Body of pancreas (tissue), 4 donors: ENCODE results near the gene PCIF1. TPM values are rescaled to one million over a fixed set of nuclear protein-coding genes. Genes with fewer than 3 reads are reported as not detected.

Source experiments
- ATAC-seq: fragments of 150-250 bp; one replicate; pipeline ENCODE4 v1.9.1; 2016
- DNase-seq, 4 donors: peaks; one replicate each; pipeline ENCODE4 v3.0.0-alpha.2; 2019
- H3K27ac ChIP-seq, 4 donors: fragments of 200-600 bp; sonication (generic); 1 replicate in 3 of 4; 2 replicates in 1 of 4; pipeline versions ENCODE4 v1.5.1 to v1.6.1; 2016 to 2019; ENCODE audit warnings: mild to moderate bottlenecking in 1 of 4, mixed read lengths in 1 of 4, moderate library complexity in 1 of 4
- H3K27me3 ChIP-seq, 2 donors: fragments of 200-600 bp; sonication (generic); one replicate each; pipeline ENCODE4 v1.6.0; 2016; ENCODE audit warnings: mild to moderate bottlenecking in 1 of 2
- H3K36me3 ChIP-seq, 2 donors: fragments of 200-600 bp; sonication (generic); replicated peaks in 1 of 2; 2 replicates each; pipeline ENCODE4 v1.5.1; 2016; ENCODE audit warnings: low read depth in 2 of 2; ENCODE audit not compliant: insufficient read depth in 1 of 2
- H3K4me1 ChIP-seq: fragments of 200-600 bp; sonication (generic); one replicate; pipeline ENCODE4 v1.6.0; 2016
- H3K4me3 ChIP-seq, 2 donors: fragments of 200-600 bp; sonication (generic); 1 replicate in 1 of 2; 2 replicates in 1 of 2; pipeline ENCODE4 v1.5.1; 2016 to 2019
- H3K9me3 ChIP-seq, 3 donors: fragments of 200-600 bp; sonication (generic); 1 replicate in 2 of 3; 2 replicates in 1 of 3; pipeline ENCODE4 v1.5.1; 2016
- POLR2A ChIP-seq, 3 donors: fragments of 450-650 bp; IDR thresholded peaks; one replicate each; pipeline ENCODE4 v1.6.1; 2016; ENCODE audit warnings: antibody characterized with exemption in 3 of 3, mild to moderate bottlenecking in 2 of 3
- WGBS, 2 donors: methylation state at CpG; one replicate each; pipeline ENCODE4 v1.1.5; 2017; 5-methylcytosine and 5-hydroxymethylcytosine counted together
- intact Hi-C: fragments of 100-400 bp; cut with DNase I; formaldehyde crosslinking; loops from one replicate; pipeline ENCODE4 v1.15.1; 2023
- total RNA-seq, 2 donors: library from RNA; depleted of rRNA; stranded (reverse); fragments of >200 nt; gene quantifications; one replicate each; pipeline ENCODE4 v1.1.0, GENCODE V29; 2016
- TF ChIP-seq, protein P1 (sequence below), 7 experiments: fragments of 450-650 bp in 4 of 7; fragments of 200-600 bp in 3 of 7; sonication (generic) in 3 of 7; IDR thresholded peaks; one replicate each; pipeline ENCODE4 v1.5.1; 2016 to 2019; ENCODE audit warnings: antibody characterized with exemption in 7 of 7

PCIF1 gene
- 10 to 100 TPM; 20.2 to 28.7 TPM for total RNA-seq

DNA sequence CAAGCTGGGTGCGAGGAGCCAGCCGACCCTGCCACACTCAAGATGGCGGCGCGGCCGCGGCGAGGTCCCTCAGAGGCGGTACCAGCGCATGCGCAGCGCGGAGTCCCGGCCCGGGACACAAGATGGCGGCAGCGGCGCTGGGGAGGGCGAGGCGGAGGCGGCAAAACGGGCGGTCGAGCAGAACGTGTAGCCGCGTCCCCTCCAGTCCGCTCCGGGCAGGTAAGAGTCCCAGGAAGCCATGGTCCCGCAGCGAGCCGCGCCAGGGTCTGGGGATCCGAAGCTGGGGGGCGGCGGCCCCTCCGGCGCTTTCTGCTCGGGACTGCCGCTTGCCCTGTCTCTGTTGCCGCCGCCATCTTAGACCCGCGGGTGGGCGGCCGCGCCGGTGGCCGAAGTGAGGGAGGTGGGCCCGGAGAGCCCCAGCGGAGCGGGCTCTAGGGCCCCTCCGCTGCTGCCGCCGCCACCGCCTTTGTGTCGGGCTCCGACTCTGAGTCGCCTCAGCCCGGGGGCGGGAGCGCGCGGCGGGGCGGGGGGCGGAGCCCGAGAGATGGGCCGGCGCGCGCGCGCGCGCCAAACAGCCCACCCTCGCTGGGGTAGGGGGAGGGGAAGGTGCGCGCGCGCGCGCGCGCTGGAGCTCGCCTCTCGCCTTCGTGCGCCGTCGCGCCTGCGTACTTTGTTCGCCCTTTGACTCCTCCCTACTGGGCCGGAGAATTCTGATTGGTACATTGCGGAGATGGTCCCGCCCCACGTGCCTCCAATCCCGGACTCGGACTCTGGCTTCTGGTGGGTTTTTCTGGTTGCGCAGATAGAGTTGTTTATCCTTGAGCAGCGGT lies at the start of gene PCIF1:
PCIF1 (plus strand) TSS at position 98 of the 830 bp plus-strand sequence. CDS start 4,317 bp downstream, outside the sequence.
- Histone ChIP-seq H3K4me3 (peak within 1 kb of the TSS; percentile 89 to 94), H3K27me3 (no peaks in the 10 kb centered on the region), H3K36me3 (peaks cover 3 to 21% of the 10 kb centered on the region in 2 donors), H3K9me3 (no peaks in the 10 kb centered on the region), H3K4me1 (peaks cover 13% of the 10 kb centered on the region), H3K27ac (peak within 1 kb of the TSS; percentile 99 to 100 (median 99))
- intact Hi-C loops = no loop called here
- ATAC-seq (peak; percentile 91), DNase-seq (peak; percentile 97 to 98 (median 98))
- TF ChIP-seq POLR2A (IDR thresholded peaks at IDR 0.05) = peak; percentile 96 to 97 (median 97)
- TF ChIP-seq, protein P1, sequence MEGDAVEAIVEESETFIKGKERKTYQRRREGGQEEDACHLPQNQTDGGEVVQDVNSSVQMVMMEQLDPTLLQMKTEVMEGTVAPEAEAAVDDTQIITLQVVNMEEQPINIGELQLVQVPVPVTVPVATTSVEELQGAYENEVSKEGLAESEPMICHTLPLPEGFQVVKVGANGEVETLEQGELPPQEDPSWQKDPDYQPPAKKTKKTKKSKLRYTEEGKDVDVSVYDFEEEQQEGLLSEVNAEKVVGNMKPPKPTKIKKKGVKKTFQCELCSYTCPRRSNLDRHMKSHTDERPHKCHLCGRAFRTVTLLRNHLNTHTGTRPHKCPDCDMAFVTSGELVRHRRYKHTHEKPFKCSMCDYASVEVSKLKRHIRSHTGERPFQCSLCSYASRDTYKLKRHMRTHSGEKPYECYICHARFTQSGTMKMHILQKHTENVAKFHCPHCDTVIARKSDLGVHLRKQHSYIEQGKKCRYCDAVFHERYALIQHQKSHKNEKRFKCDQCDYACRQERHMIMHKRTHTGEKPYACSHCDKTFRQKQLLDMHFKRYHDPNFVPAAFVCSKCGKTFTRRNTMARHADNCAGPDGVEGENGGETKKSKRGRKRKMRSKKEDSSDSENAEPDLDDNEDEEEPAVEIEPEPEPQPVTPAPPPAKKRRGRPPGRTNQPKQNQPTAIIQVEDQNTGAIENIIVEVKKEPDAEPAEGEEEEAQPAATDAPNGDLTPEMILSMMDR (IDR thresholded peaks at IDR 0.05) = no peak
- WGBS, 2 donors = 0% methylated on average over 13 to 81 of the region's 102 CpGs

DNA sequence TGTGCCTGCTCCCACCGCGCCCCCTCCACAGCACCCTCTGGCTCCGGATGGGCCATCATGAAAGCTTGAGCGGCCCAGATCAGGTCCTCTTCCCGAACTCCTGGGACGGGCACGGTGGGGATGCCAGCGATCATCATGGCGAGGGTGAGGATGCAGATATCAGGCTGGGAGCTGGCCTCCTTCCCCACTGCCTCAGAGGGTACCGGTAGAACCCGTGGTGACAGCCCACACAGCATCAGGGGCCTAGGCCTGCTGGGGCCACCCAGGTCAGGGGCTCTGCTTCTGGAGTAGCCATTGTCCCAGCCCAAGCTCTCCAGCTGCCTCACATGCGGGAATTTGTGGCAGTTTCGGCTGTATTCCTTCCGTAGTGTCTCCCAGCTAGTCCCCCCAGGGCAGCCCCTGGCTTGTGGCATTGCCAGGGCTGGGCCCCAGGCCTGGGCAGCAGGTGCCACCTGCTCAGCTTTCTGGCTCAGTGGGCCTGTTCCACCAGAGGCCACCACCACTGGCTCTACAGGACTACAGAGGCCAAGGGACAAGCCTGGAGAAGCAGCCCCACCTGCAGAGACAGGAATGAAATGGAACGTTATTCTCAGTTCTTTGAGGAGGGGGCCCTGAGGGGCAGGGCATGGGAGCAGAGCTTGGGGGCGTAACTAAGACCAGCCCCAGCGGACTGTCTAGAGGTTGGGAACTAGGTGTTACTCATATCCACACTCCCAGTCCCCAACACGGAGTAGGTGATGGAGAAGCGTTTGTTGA lies 47.7 kb upstream of the PCIF1 start:
- H3K36me3 ChIP-seq = peaks cover 0 to 8% of the 10 kb centered on the region in 2 donors

DNA sequence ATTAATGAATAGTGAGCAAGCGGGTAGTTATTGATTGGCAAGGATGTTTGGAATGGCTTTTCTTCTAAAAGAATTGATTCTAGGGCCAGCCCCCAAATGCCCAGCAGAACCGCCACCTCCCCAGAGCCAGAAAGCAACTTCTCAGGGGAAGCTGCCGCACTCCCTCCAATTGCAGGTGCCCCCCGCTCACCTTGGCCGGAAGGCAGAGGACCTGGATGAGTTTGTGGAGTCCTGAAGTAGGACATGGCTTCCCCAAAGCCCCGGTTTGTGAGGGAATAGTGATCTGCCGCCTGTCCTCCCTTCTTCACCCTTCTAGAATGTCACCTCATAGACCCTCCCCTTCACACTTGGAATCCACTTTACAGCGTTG lies 47.2 kb upstream of the PCIF1 start, which contains the start of gene SPATA25:
SPATA25 (minus strand) TSS at position 277 of the 370 bp plus-strand sequence; CDS start at position 245, 32 bp downstream.
- Histone ChIP-seq H3K36me3 (peaks cover 0 to 8% of the 10 kb centered on the region in 2 donors), H3K4me3 (no peak within 1 kb of the TSS), H3K4me1 (peaks cover 24% of the 10 kb centered on the region), H3K27ac (no peak within 1 kb of the TSS), H3K27me3 (no peaks in the 10 kb centered on the region), H3K9me3 (no peaks in the 10 kb centered on the region)
- WGBS, 2 donors = 89 to 90% methylated on average over 7 to 8 of the region's 8 CpGs
- no peak for ATAC-seq
- no peak for DNase-seq
- TF ChIP-seq, protein P1 (IDR thresholded peaks at IDR 0.05) = no peak
- TF ChIP-seq POLR2A (IDR thresholded peaks at IDR 0.05) = no peak
- intact Hi-C loops = no loop called here

More for the DNA sequence above, 47.7 kb upstream of the PCIF1 start:
- TF ChIP-seq POLR2A (IDR thresholded peaks at IDR 0.05) = no peak
- TF ChIP-seq, protein P1 (IDR thresholded peaks at IDR 0.05) = no peak
- no peaks in the 10 kb centered on the region for H3K27me3 ChIP-seq
- peaks cover 24% of the 10 kb centered on the region for H3K4me1 ChIP-seq
- intact Hi-C loops = no loop called here
- ATAC-seq (no peak), DNase-seq (no peak)
- H3K4me3 ChIP-seq = no peak overlapping the region
- no peak overlapping the region for H3K27ac ChIP-seq
- H3K9me3 ChIP-seq = no peaks in the 10 kb centered on the region
- WGBS, 2 donors = 83 to 92% methylated on average over 15 to 19 of the region's 19 CpGs

DNA sequence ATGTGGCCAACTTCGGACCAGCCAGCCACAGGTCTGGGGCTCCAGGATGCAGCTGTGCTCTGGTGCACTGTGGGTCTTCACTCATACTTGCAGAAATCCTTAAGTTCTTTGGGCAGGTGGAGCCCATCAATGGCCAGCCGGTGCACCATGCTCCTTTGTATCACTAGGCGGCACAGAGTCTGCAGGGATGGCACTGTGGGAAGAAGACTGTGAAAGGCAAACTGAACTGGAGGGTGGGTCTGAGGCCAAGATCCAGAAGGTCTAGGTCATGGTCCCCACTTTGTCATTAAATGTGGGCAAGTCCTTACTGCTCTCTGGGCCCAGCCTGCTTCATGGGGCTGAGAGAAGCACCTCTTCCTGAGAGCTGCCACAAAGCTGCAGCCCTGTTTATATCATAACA lies 45.8 kb upstream of the PCIF1 start:
- no peaks in the 10 kb centered on the region for H3K9me3 ChIP-seq
- no peak for ATAC-seq
- no peak for DNase-seq
- H3K4me1 ChIP-seq = peaks cover 33% of the 10 kb centered on the region
- intact Hi-C loops = no loop called here
- H3K27me3 ChIP-seq = no peaks in the 10 kb centered on the region
- H3K4me3 ChIP-seq = no peak overlapping the region
- no peak for TF ChIP-seq POLR2A (IDR thresholded peaks at IDR 0.05)
- TF ChIP-seq, protein P1 (IDR thresholded peaks at IDR 0.05) = no peak
- WGBS, 2 donors = 80 to 83% methylated on average over 1 to 3 of the region's 3 CpGs
- H3K27ac ChIP-seq = no peak overlapping the region
- peaks cover 0 to 3% of the 10 kb centered on the region in 2 donors for H3K36me3 ChIP-seq
